IgD-negative memory B cell (primary cell): ENCODE results near the gene ZNF282. TPM values are rescaled to one million over a fixed set of nuclear protein-coding genes. Genes with fewer than 3 reads are reported as not detected.
"Not testable (repeated sequence)": the region's sequence is repeated elsewhere in the genome, so short reads cannot be mapped to it uniquely, and the experiment has no call there.

Source experiments
- H3K27ac Mint-ChIP-seq, 3 donors: one replicate each; pipeline ENCODE4 v1.8.0; 2020 to 2022; ENCODE audit warnings: mild to moderate bottlenecking in 3 of 3, mixed read lengths in 3 of 3, moderate library complexity in 1 of 3
- H3K27me3 Mint-ChIP-seq: one replicate; pipeline ENCODE4 v1.8.0; 2021; ENCODE audit warnings: mixed read lengths
- H3K36me3 Mint-ChIP-seq: one replicate; pipeline ENCODE4 v1.8.0; 2020; ENCODE audit warnings: mild to moderate bottlenecking, mixed read lengths
- H3K4me1 Mint-ChIP-seq, 3 donors: one replicate each; pipeline ENCODE4 v1.8.0; 2020 to 2022; ENCODE audit warnings: mixed read lengths in 3 of 3, mild to moderate bottlenecking in 1 of 3
- H3K4me3 Mint-ChIP-seq, 4 donors: one replicate each; pipeline ENCODE4 v1.8.0; 2020 to 2022; ENCODE audit warnings: mild to moderate bottlenecking in 4 of 4, mixed read lengths in 4 of 4, moderate library complexity in 3 of 4
- H3K9me3 Mint-ChIP-seq, 3 donors: one replicate each; pipeline ENCODE4 v1.8.0; 2020 to 2021; ENCODE audit warnings: mixed read lengths in 3 of 3, mild to moderate bottlenecking in 1 of 3
- polyA plus RNA-seq: library from polyadenylated mRNA; unstranded; fragments of 300-500 nt; fragmentation: Illumina TruSeq; gene quantifications from one replicate; pipeline ENCODE4 v1.2.3, GENCODE V29; 2021

The ZNF282 gene
- polyA plus RNA-seq, 1 donor from 2014 or later: 1.9 TPM

- Mint-ChIP-seq H3K4me1 (peaks cover 14 to 22% (median 15%) of the 10 kb centered on the region in 3 donors), H3K27ac (peak overlapping the region in 1 of 3 donors; percentile 83)
- H3K4me3 Mint-ChIP-seq, H3K27me3 Mint-ChIP-seq, H3K9me3 Mint-ChIP-seq, H3K36me3 Mint-ChIP-seq: not testable (repeated sequence)
Measured at GRCh38 chr7:149250151-149250550, 54.8 kb downstream of the ZNF282 start.

- H3K36me3 Mint-ChIP-seq, H3K27me3 Mint-ChIP-seq, H3K27ac Mint-ChIP-seq, H3K9me3 Mint-ChIP-seq, H3K4me3 Mint-ChIP-seq: not testable (repeated sequence)
- peaks cover 4 to 13% (median 5%) of the 10 kb centered on the region in 3 donors for H3K4me1 Mint-ChIP-seq
Measured at GRCh38 chr7:149251518-149251917, 56.2 kb downstream of the ZNF282 start.

GRCh38 chr7:149252378-149252777, 57.0 kb downstream of the ZNF282 start:
- Mint-ChIP-seq H3K4me3 (no peak overlapping the region), H3K9me3 (no peaks in the 10 kb centered on the region), H3K27ac (no peak overlapping the region), H3K4me1 (peaks cover 4 to 12% (median 5%) of the 10 kb centered on the region in 3 donors), H3K27me3 (no peaks in the 10 kb centered on the region), H3K36me3 (peaks cover 2% of the 10 kb centered on the region)

- no peak overlapping the region for H3K4me3 Mint-ChIP-seq
- no peak overlapping the region for H3K27ac Mint-ChIP-seq
- H3K4me1 Mint-ChIP-seq: peaks cover 2 to 7% (median 2%) of the 10 kb centered on the region in 3 donors
- no peaks in the 10 kb centered on the region for H3K27me3 Mint-ChIP-seq
- H3K9me3 Mint-ChIP-seq: no peaks in the 10 kb centered on the region
- H3K36me3 Mint-ChIP-seq: peaks cover 2% of the 10 kb centered on the region
Measured at GRCh38 chr7:149253665-149254064, 58.3 kb downstream of the ZNF282 start.

- Mint-ChIP-seq H3K9me3 (no peaks in the 10 kb centered on the region), H3K4me3 (no peak overlapping the region), H3K27ac (no peak overlapping the region), H3K27me3 (no peaks in the 10 kb centered on the region), H3K4me1 (peaks cover 0 to 5% (median 0%) of the 10 kb centered on the region in 3 donors), H3K36me3 (peaks cover 2% of the 10 kb centered on the region)
Measured at GRCh38 chr7:149254181-149254858, 59.0 kb downstream of the ZNF282 start.

- Mint-ChIP-seq H3K4me3 (no peak overlapping the region), H3K27me3 (no peaks in the 10 kb centered on the region), H3K27ac (no peak overlapping the region), H3K4me1 (peaks cover 0 to 5% (median 0%) of the 10 kb centered on the region in 3 donors), H3K36me3 (peaks cover 2% of the 10 kb centered on the region), H3K9me3 (no peaks in the 10 kb centered on the region)
Measured at GRCh38 chr7:149255174-149255573, 59.8 kb downstream of the ZNF282 start.

- Mint-ChIP-seq H3K27ac (no peak overlapping the region), H3K9me3 (no peaks in the 10 kb centered on the region), H3K4me1 (peaks cover 0 to 5% (median 0%) of the 10 kb centered on the region in 3 donors), H3K4me3 (peak overlapping the region in 1 of 4 donors; percentile 33), H3K27me3 (no peaks in the 10 kb centered on the region), H3K36me3 (peaks cover 2% of the 10 kb centered on the region)
Measured at GRCh38 chr7:149256568-149256967, 61.2 kb downstream of the ZNF282 start.

- Mint-ChIP-seq H3K27me3 (no peaks in the 10 kb centered on the region), H3K9me3 (no peaks in the 10 kb centered on the region), H3K4me1 (peaks cover 0 to 5% (median 0%) of the 10 kb centered on the region in 3 donors), H3K4me3 (no peak overlapping the region), H3K27ac (peak overlapping the region in 1 of 3 donors; percentile 67), H3K36me3 (peaks cover 2% of the 10 kb centered on the region)
Measured at GRCh38 chr7:149257146-149257545, 61.8 kb downstream of the ZNF282 start.

- H3K27ac Mint-ChIP-seq: peak overlapping the region; percentile 37 to 94 (median 90)
- peaks cover 11 to 17% (median 13%) of the 10 kb centered on the region in 3 donors for H3K4me1 Mint-ChIP-seq
- peaks cover 4% of the 10 kb centered on the region for H3K36me3 Mint-ChIP-seq
- no peaks in the 10 kb centered on the region for H3K9me3 Mint-ChIP-seq
- peak overlapping the region; percentile 71 to 91 (median 87) for H3K4me3 Mint-ChIP-seq
- H3K27me3 Mint-ChIP-seq: no peaks in the 10 kb centered on the region
Measured at GRCh38 chr7:149261316-149261828, 66.0 kb downstream of the ZNF282 start.

GRCh38 chr7:149261829-149262617, 66.7 kb downstream of the ZNF282 start, which contains the start of gene ZNF783:
Gene ZNF783 (plus strand): TSS chr7:149262196. CDS start chr7:149262334, 138 bp downstream.
- Mint-ChIP-seq H3K4me3 (peak within 1 kb of the TSS; percentile 83 to 91 (median 87)), H3K9me3 (no peaks in the 10 kb centered on the region), H3K36me3 (peaks cover 4% of the 10 kb centered on the region), H3K27ac (peak within 1 kb of the TSS; percentile 51 to 94 (median 90)), H3K27me3 (no peaks in the 10 kb centered on the region), H3K4me1 (peaks cover 11 to 17% (median 13%) of the 10 kb centered on the region in 3 donors)

GRCh38 chr7:149266451-149266850, 71.1 kb downstream of the ZNF282 start:
- Mint-ChIP-seq H3K27ac (peak overlapping the region in 1 of 3 donors; percentile 17), H3K4me3 (peak overlapping the region in 1 of 4 donors; percentile 55)

GRCh38 chr7:149267733-149268132, 72.4 kb downstream of the ZNF282 start:
- Mint-ChIP-seq H3K27ac (no peak overlapping the region), H3K27me3 (no peaks in the 10 kb centered on the region), H3K4me3 (no peak overlapping the region), H3K9me3 (no peaks in the 10 kb centered on the region), H3K36me3 (peaks cover 16% of the 10 kb centered on the region), H3K4me1 (peaks cover 12 to 14% (median 14%) of the 10 kb centered on the region in 3 donors)

More at GRCh38 chr7:149266451-149266850, 71.1 kb downstream of the ZNF282 start:
- peaks cover 12 to 17% (median 13%) of the 10 kb centered on the region in 3 donors for H3K4me1 Mint-ChIP-seq
- no peaks in the 10 kb centered on the region for H3K27me3 Mint-ChIP-seq
- H3K9me3 Mint-ChIP-seq: no peaks in the 10 kb centered on the region
- H3K36me3 Mint-ChIP-seq: peaks cover 15% of the 10 kb centered on the region

- peak overlapping the region in 1 of 3 donors; percentile 51 for H3K27ac Mint-ChIP-seq
- not testable (repeated sequence) for H3K27me3 Mint-ChIP-seq, H3K4me1 Mint-ChIP-seq, H3K9me3 Mint-ChIP-seq, H3K4me3 Mint-ChIP-seq
- H3K36me3 Mint-ChIP-seq: peaks cover 11% of the 10 kb centered on the region
Measured at GRCh38 chr7:149274424-149274823, 79.1 kb downstream of the ZNF282 start.
